ENCODE data around the gene HAGHL. TPM values are rescaled to one million over a fixed set of nuclear protein-coding genes. Genes with fewer than 3 reads are reported as not detected.
"Not testable (repeated sequence)": the region's sequence is repeated elsewhere in the genome, so short reads cannot be mapped to it uniquely, and the experiment has no call there.

The HAGHL gene
- total RNA-seq, 1 donor from 2014 or later = 13.8 TPM

DNA sequence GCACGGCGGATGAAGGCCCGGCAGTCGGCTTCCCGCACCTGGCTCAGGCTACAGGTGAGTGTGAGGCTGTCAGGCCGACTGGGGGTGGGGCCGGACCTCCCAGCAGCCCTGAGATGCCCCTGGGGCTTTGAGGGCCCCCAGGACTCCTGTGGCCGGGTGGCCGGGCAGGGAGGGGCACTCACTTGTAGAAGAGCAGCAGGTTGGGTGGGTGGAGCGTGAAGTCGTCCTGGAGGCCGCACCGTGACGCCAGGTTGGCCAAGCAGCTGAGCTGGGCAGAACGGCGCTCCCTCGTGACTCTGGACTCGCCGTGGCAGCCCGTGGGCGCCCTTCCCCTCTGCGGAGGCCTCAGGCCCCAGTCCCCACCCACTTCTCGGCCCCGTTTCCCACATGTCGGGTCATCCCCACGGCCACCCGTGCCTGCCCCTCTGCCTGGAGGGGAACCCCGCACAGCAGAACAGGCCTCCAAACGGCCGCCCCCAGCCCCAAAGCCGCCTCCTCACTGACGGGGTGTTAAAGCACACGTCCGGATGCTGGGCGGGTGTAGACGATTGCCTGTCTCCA, 48.4 kb downstream of the HAGHL start:
- intact Hi-C loops (cut with DNase I) = no loop called here
- ATAC-seq (ENCODE audit: poor library complexity) (no peak), DNase-seq (no peak)

DNA sequence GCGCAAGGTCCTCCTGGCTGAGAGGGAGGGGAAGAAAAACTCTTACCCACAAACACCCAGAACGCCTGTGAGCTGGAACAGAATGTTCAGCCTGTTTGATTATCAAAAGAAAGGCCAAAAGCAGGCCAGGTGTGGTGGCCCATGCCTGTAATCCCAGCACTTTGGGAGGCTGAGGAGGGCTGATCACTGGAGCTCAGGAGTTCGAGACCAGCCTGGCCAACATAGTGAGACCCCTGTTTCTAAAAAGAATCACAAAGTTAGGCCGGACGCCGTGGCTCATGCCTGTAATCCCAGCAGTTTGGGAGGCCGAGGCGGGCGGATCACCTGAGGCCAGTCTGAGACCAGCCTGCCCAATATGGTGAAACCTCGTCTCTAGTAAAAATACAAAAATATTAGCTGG, 49.4 kb downstream of the HAGHL start:
- ATAC-seq (ENCODE audit: poor library complexity); intact Hi-C loops (cut with DNase I); DNase-seq: not testable (repeated sequence)

DNA sequence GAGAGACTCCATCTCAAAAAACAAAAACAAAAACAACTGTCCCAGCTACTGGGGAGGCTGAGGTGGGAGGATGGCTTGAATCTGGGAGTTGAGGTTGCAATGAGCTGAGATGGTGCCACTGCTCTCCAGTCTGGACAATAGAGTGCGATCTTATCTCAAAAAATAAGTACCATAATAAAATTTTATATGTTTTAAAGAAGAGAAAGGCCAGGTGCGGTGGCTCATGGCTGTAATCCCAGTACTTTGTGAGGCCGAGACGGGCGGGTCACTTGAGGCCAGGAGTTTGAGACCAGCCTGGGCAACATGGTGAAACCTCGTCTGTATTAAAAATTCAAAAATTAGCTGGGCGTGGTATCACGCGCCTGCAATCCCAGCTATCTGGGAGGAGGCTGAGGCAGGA, 49.9 kb downstream of the HAGHL start:
- DNase-seq (no peak), ATAC-seq (ENCODE audit: poor library complexity) (no peak)

DNA sequence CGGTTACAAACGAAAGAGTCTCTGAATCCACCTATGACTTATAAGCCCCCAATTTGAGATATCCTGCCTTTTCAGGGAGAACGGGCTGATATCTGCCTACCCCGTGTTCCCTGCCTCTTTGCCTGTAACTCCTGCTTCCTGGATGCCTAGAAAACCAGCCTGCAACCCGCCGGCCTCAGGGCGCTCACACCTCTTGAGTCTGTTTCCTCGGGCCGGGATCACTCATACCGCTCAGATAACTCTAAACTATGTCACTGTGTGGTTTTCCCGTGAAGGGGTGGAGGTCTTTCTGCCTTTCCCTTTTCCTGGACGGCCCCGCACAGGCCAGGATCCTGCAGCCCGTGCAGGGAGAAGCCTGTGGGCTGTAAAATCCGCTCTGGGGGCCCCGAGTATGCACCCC, 50.9 kb downstream of the HAGHL start:
- DNase-seq = no peak
- no peak for ATAC-seq (ENCODE audit: poor library complexity)
- intact Hi-C loops (cut with DNase I) = no loop called here

More for the DNA sequence above, 49.9 kb downstream of the HAGHL start:
- intact Hi-C loops (cut with DNase I) = no loop called here

DNA sequence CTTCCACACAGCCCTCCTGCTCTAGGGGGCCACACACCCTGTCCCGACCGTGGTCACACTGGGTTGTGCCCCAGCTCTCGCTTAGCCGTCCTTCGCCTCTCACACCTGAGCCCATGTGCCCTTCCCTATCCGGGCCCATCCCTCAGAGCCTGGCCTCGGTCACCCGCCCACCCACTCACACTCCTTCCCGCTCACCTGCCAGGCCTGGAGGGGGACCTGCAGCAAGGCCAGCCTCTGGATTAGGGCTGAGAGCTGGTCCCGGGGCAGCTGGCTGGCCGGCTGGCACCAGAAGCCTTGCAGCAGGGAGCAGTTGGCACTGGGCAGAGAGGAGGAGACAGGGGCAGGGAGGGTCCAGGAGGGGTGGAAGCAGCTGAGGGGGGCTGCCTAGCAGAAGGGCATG, 51.5 kb downstream of the HAGHL start:
- no peak for ATAC-seq (ENCODE audit: poor library complexity)
- intact Hi-C loops (cut with DNase I) = no loop called here
- no peak for DNase-seq

DNA sequence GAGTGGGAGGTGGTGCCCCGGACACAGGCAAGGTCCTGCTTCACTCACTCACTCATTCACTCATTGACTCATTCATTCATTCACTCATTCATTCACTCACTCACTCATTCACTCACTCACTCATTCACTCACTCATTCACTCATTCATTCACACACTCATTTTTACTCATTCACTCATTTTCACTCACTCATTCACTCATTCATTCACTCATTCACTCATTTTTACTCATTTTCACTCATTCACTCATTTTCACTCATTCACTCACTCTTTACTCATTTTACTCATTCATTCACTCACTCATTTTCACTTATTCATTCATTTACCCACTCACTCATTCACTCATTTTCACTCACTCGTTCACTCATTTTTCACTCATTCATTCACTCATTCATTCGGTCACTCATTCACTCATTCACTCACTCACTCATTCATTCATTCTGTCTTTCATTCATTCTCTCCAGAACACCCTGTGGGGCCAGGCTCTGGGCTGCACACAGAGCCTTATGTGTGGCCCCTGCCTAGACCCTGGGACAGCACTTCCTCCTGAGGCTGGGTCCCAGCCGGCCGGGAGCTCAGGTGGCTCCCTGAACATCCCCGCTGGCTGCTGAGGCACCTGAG, 52.1 kb downstream of the HAGHL start:
- intact Hi-C loops (cut with DNase I) = no loop called here
- no peak for ATAC-seq (ENCODE audit: poor library complexity)
- DNase-seq = no peak

Small RNAs within 50 kb of the gene (microRNA-seq; reads per million reads assigned to microRNA genes)
- gene MIR662 = not detected

Other genes with a start within 250 kb of the HAGHL start
- 17.7 TPM for gene CAPN15, start 199.4 kb upstream of the HAGHL start, total RNA-seq
- not detected for gene PRR35, start 166.7 kb upstream of the HAGHL start, total RNA-seq
- gene NHLRC4, start 160.1 kb upstream of the HAGHL start, total RNA-seq = 0.38 TPM
- 18.0 TPM for gene PIGQ, start 157.1 kb upstream of the HAGHL start, total RNA-seq
- gene RAB40C, start 137.0 kb upstream of the HAGHL start, total RNA-seq = 11.0 TPM
- 0.13 TPM for gene WFIKKN1, start 96.1 kb upstream of the HAGHL start, total RNA-seq
- gene METTL26, start 90.8 kb upstream of the HAGHL start, total RNA-seq = 52.5 TPM
- 205 TPM for gene MCRIP2, start 85.3 kb upstream of the HAGHL start, total RNA-seq
- 10.8 TPM for gene WDR90, start 77.7 kb upstream of the HAGHL start, total RNA-seq
- gene RHOT2, start 59.0 kb upstream of the HAGHL start, total RNA-seq = 81.9 TPM
- gene RHBDL1, start 51.4 kb upstream of the HAGHL start, total RNA-seq = 2.0 TPM
- 126 TPM for gene STUB1, start 46.7 kb upstream of the HAGHL start, total RNA-seq
- 42.4 TPM for gene JMJD8, start 42.8 kb upstream of the HAGHL start, total RNA-seq
- 7.6 TPM for gene WDR24, start 36.7 kb upstream of the HAGHL start, total RNA-seq
- gene FBXL16, start 21.3 kb upstream of the HAGHL start, total RNA-seq = not detected
- gene METRN, start 12.0 kb upstream of the HAGHL start, total RNA-seq = 59.6 TPM
- gene ANTKMT, start 6.0 kb upstream of the HAGHL start, total RNA-seq = 27.5 TPM
- gene CCDC78, start 663 bp upstream of the HAGHL start, total RNA-seq = 0.32 TPM
- gene CIAO3, start 13.9 kb downstream of the HAGHL start, total RNA-seq = 29.2 TPM
- 1.0 TPM for gene MSLN, start 33.6 kb downstream of the HAGHL start, total RNA-seq
- 7.8 TPM for gene RPUSD1, start 61.3 kb downstream of the HAGHL start, total RNA-seq
- gene CHTF18, start 61.5 kb downstream of the HAGHL start, total RNA-seq = 3.7 TPM
- not detected for gene GNG13, start 73.6 kb downstream of the HAGHL start, total RNA-seq
- 5.6 TPM for gene LMF1, start 243.9 kb downstream of the HAGHL start, total RNA-seq